HG03520 (cell line): ENCODE data around the gene MYCBPAP.

Experiments
- ATAC-seq: cut with Tn5 transposase; IDR thresholded peaks from one replicate; pipeline ENCODE4 v1.9.1; 2021; ENCODE audit warnings: mild to moderate bottlenecking, moderate library complexity; ENCODE audit not compliant: unreplicated experiment

MYCBPAP gene

GRCh38 chr17:50514936-50515702 lies 6.9 kb downstream of the MYCBPAP start:
- no peak for ATAC-seq

- ATAC-seq: no peak
Observed at GRCh38 chr17:50517011-50517410, 8.8 kb downstream of the MYCBPAP start.

- ATAC-seq: no peak
Observed at GRCh38 chr17:50517504-50518383, 9.5 kb downstream of the MYCBPAP start.

GRCh38 chr17:50518384-50519023 lies 10.3 kb downstream of the MYCBPAP start:
- ATAC-seq: no peak

GRCh38 chr17:50519141-50519834 lies 11.0 kb downstream of the MYCBPAP start:
- no peak for ATAC-seq

- no peak for ATAC-seq
Observed at GRCh38 chr17:50520483-50520882, 12.2 kb downstream of the MYCBPAP start.

GRCh38 chr17:50521514-50521913 lies 13.3 kb downstream of the MYCBPAP start:
- ATAC-seq: no peak

GRCh38 chr17:50522766-50523165 lies 14.5 kb downstream of the MYCBPAP start:
- ATAC-seq: no peak

GRCh38 chr17:50523208-50523607 lies 15.0 kb downstream of the MYCBPAP start:
- no peak for ATAC-seq

GRCh38 chr17:50524838-50525237 lies 16.6 kb downstream of the MYCBPAP start:
- ATAC-seq: no peak

GRCh38 chr17:50527155-50527762 lies 19.0 kb downstream of the MYCBPAP start:
- no peak for ATAC-seq

- no peak for ATAC-seq
Observed at GRCh38 chr17:50527949-50528474, 19.8 kb downstream of the MYCBPAP start.

GRCh38 chr17:50529849-50530248 lies 21.6 kb downstream of the MYCBPAP start:
- ATAC-seq: no peak

- no peak for ATAC-seq
Observed at GRCh38 chr17:50531428-50532025, 23.3 kb downstream of the MYCBPAP start.

- no peak for ATAC-seq
Observed at GRCh38 chr17:50532452-50533024, 24.3 kb downstream of the MYCBPAP start, which contains the start of gene EPN3. Gene EPN3 (plus strand): TSS chr17:50532735. CDS start chr17:50536557, 3,822 bp downstream.

GRCh38 chr17:50533185-50533584 lies 24.9 kb downstream of the MYCBPAP start:
- no peak for ATAC-seq

- ATAC-seq: no peak
Observed at GRCh38 chr17:50533720-50534148, 25.5 kb downstream of the MYCBPAP start.

- no peak for ATAC-seq
Observed at GRCh38 chr17:50534222-50534978, 26.2 kb downstream of the MYCBPAP start.

GRCh38 chr17:50534979-50535326 lies 26.7 kb downstream of the MYCBPAP start:
- ATAC-seq: no peak
